Measurements from ENCODE around the gene HIVEP3.

DNA sequence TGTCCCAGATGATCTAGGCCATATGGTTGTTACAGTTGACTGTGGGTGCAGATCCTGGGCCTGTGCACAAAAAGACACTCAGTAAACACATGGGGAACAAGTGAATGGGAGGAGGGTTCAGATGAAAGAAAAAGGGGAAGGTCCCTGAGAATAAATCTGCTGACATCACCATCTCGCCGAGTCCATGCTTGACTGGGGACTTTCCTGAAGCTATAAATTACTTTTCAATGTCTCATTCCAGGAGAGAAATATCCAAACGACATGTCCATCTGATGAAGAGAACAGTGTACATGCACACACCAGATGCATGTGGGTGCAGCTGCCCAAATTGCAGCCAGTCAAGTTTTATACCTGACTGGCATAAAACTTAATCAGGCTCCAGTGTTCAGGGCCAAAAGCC, 109.0 kb downstream of the HIVEP3 start:
- TF ChIP-seq, protein P1, sequence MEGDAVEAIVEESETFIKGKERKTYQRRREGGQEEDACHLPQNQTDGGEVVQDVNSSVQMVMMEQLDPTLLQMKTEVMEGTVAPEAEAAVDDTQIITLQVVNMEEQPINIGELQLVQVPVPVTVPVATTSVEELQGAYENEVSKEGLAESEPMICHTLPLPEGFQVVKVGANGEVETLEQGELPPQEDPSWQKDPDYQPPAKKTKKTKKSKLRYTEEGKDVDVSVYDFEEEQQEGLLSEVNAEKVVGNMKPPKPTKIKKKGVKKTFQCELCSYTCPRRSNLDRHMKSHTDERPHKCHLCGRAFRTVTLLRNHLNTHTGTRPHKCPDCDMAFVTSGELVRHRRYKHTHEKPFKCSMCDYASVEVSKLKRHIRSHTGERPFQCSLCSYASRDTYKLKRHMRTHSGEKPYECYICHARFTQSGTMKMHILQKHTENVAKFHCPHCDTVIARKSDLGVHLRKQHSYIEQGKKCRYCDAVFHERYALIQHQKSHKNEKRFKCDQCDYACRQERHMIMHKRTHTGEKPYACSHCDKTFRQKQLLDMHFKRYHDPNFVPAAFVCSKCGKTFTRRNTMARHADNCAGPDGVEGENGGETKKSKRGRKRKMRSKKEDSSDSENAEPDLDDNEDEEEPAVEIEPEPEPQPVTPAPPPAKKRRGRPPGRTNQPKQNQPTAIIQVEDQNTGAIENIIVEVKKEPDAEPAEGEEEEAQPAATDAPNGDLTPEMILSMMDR (IDR thresholded peaks at IDR 0.05), result no peak
- TF ChIP-seq EZH2 (IDR thresholded peaks at IDR 0.05), result no peak
